ENCODE measurements around the gene CCDC201.

- no peak for TF ChIP-seq RFX5 (IDR thresholded peaks at IDR 0.05)
- TF ChIP-seq CTCF (IDR thresholded peaks at IDR 0.05), result no peak
- no peak for TF ChIP-seq POLR2AphosphoS2 (conservative IDR thresholded peaks at IDR 0.05; ENCODE audit: low read length)
- no peak for TF ChIP-seq POLR2A (IDR thresholded peaks at IDR 0.05; ENCODE audit: low read length)
- no peak for TF ChIP-seq USF2 (IDR thresholded peaks at IDR 0.05)
- TF ChIP-seq HMGXB4 (CRISPR knock-in tag; IDR thresholded peaks at IDR 0.05; ENCODE audit: borderline replicate concordance), result no peak
- TF ChIP-seq RNF2 (IDR thresholded peaks at IDR 0.05; ENCODE audit: borderline replicate concordance, low read depth), result no peak
These were observed 3.5 kb downstream of the CCDC201 start for GRCh38 chr7:45869426-45869825.

Data from A549 (cell line).